ENCODE data around the gene FGF11. TPM values are rescaled to one million over a fixed set of nuclear protein-coding genes. Genes with fewer than 3 reads are reported as not detected.

The FGF11 gene
- total and polyA plus RNA-seq, 2 of the 13 experiments (the other 11 are each of a cell fraction or from before 2014, with no cell fraction given): 0.20 to 7.6 TPM

- TF ChIP-seq ZNF441 (CRISPR knock-in tag; IDR thresholded peaks at IDR 0.05; ENCODE audit: borderline replicate concordance): 0 out of 2 replicates have a peak, but pooled peaks have one; percentile 51
- TF ChIP-seq RBFOX2 (IDR thresholded peaks at IDR 0.05; ENCODE audit: low read depth, low read length): no peak
- TF ChIP-seq CREM (IDR thresholded peaks at IDR 0.05): no peak
- TF ChIP-seq CREM (CRISPR knock-in tag; IDR thresholded peaks at IDR 0.05): no peak
- peak; percentile 51; the same call in 1 of the 2 replicates for TF ChIP-seq PLSCR1 (CRISPR knock-in tag; IDR thresholded peaks at IDR 0.05; ENCODE audit: borderline replicate concordance)
- TF ChIP-seq ZNF274 (CRISPR knock-in tag; IDR thresholded peaks at IDR 0.05): 0 out of 2 replicates have a peak, but pooled peaks have one; percentile 28
- TF ChIP-seq HMGXB3 (CRISPR knock-in tag; IDR thresholded peaks at IDR 0.05; ENCODE audit: borderline replicate concordance): no peak
- 0 out of 2 replicates have a peak, but pooled peaks have one; percentile 0 for TF ChIP-seq TP53 (CRISPR knock-in tag; conservative IDR thresholded peaks at IDR 0.05)
- no peak for TF ChIP-seq PCBP1 (IDR thresholded peaks at IDR 0.05; ENCODE audit: borderline replicate concordance, low read depth, low read length)
- TF ChIP-seq, protein P1, sequence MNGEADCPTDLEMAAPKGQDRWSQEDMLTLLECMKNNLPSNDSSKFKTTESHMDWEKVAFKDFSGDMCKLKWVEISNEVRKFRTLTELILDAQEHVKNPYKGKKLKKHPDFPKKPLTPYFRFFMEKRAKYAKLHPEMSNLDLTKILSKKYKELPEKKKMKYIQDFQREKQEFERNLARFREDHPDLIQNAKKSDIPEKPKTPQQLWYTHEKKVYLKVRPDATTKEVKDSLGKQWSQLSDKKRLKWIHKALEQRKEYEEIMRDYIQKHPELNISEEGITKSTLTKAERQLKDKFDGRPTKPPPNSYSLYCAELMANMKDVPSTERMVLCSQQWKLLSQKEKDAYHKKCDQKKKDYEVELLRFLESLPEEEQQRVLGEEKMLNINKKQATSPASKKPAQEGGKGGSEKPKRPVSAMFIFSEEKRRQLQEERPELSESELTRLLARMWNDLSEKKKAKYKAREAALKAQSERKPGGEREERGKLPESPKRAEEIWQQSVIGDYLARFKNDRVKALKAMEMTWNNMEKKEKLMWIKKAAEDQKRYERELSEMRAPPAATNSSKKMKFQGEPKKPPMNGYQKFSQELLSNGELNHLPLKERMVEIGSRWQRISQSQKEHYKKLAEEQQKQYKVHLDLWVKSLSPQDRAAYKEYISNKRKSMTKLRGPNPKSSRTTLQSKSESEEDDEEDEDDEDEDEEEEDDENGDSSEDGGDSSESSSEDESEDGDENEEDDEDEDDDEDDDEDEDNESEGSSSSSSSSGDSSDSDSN (CRISPR knock-in tag; IDR thresholded peaks at IDR 0.05): peak; percentile 66; the same call in 1 of the 2 replicates
- TF ChIP-seq HNF1A (IDR thresholded peaks at IDR 0.05; ENCODE audit: low read depth): no peak
- TF ChIP-seq HNF1A (CRISPR knock-in tag; IDR thresholded peaks at IDR 0.05; ENCODE audit: borderline replicate concordance): peak; percentile 22; the same call in 1 of the 2 replicates
These were observed 35.7 kb upstream of the FGF11 start (continued) for GRCh38 chr17:7403727-7403976.

Data from HepG2 (cell line).